Right atrium auricular region (tissue), 2 donors: Measurements from ENCODE around the gene SLC4A5. TPM values are rescaled to one million over a fixed set of nuclear protein-coding genes. Genes with fewer than 3 reads are reported as not detected.
"Not testable (repeated sequence)": the region's sequence is repeated elsewhere in the genome, so short reads cannot be mapped to it uniquely, and the experiment has no call there.

Experiments used
- DNase-seq: peaks from one replicate; pipeline ENCODE4 v3.0.0-alpha.2; 2019; ENCODE audit warnings: low spot score
- H3K27ac ChIP-seq, 2 donors: fragments of 200-600 bp; sonication (generic); 1 replicate in 1 of 2; 2 replicates in 1 of 2; pipeline ENCODE4 v1.5.1; 2016 to 2019
- H3K27me3 ChIP-seq, 2 donors: fragments of 200-600 bp; sonication (generic); one replicate each; pipeline versions ENCODE4 v1.5.1 to v1.6.0; 2017 to 2019
- H3K36me3 ChIP-seq: fragments of 200-600 bp; sonication (generic); one replicate; pipeline ENCODE4 v1.5.1; 2016
- H3K4me1 ChIP-seq, 2 donors: fragments of 200-600 bp; sonication (generic); one replicate each; pipeline versions ENCODE4 v1.5.1 to v1.6.0; 2017 to 2019
- H3K4me3 ChIP-seq, 2 donors: fragments of 200-600 bp; sonication (generic); 1 replicate in 1 of 2; 2 replicates in 1 of 2; pipeline ENCODE4 v1.5.1; 2017 to 2019; ENCODE audit warnings: mild to moderate bottlenecking in 1 of 2, moderate library complexity in 1 of 2
- H3K9me3 ChIP-seq, 2 donors: fragments of 200-600 bp; sonication (generic); one replicate each; pipeline ENCODE4 v1.5.1; 2019
- total RNA-seq, 2 donors: library from RNA; depleted of rRNA; stranded (reverse); fragments of >200 nt; gene quantifications; one replicate each; pipeline ENCODE4 v1.1.0, GENCODE V29; 2016
- TF ChIP-seq, protein P1 (sequence below), 2 donors: fragments of 200-600 bp; sonication (generic); IDR thresholded peaks; one replicate each; pipeline ENCODE4 v1.5.1; 2019; ENCODE audit warnings: antibody characterized with exemption in 2 of 2

Gene SLC4A5
- total RNA-seq, 2 donors from 2014 or later, result 0.28 to 1.3 TPM

- TF ChIP-seq, protein P1, sequence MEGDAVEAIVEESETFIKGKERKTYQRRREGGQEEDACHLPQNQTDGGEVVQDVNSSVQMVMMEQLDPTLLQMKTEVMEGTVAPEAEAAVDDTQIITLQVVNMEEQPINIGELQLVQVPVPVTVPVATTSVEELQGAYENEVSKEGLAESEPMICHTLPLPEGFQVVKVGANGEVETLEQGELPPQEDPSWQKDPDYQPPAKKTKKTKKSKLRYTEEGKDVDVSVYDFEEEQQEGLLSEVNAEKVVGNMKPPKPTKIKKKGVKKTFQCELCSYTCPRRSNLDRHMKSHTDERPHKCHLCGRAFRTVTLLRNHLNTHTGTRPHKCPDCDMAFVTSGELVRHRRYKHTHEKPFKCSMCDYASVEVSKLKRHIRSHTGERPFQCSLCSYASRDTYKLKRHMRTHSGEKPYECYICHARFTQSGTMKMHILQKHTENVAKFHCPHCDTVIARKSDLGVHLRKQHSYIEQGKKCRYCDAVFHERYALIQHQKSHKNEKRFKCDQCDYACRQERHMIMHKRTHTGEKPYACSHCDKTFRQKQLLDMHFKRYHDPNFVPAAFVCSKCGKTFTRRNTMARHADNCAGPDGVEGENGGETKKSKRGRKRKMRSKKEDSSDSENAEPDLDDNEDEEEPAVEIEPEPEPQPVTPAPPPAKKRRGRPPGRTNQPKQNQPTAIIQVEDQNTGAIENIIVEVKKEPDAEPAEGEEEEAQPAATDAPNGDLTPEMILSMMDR (IDR thresholded peaks at IDR 0.05), result no peak
- H3K4me1 ChIP-seq, result no peaks in the 10 kb centered on the region
These were observed 4.5 kb upstream of the SLC4A5 start for GRCh38 chr2:74347742-74348141.

DNA sequence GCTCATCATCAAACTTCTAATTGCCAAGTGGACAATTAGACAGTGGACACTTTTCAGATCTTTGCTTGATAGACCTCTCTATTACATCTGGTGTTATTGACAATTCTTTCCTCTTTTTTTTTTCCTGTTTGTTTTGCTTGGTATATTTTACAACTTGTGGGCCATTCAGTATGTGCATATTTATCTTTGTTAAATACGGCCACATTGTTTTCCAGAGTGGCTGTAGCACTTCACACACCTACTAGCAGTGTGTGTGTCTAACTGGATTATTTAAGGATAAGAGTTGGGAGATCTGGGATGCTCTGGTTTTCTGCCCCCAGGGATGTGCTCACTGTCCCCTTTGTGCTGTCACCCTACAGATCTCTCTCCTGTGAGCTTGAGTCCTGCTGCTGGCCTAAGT, 4.1 kb upstream of the SLC4A5 start:
- H3K4me3 ChIP-seq, result no peak overlapping the region
- no peak for DNase-seq
- H3K27me3 ChIP-seq, result no peaks in the 10 kb centered on the region
- TF ChIP-seq, protein P1 (IDR thresholded peaks at IDR 0.05), result no peak
- no peaks in the 10 kb centered on the region for H3K36me3 ChIP-seq
- H3K27ac ChIP-seq, result no peak overlapping the region
- no peaks in the 10 kb centered on the region for H3K4me1 ChIP-seq
- no peaks in the 10 kb centered on the region for H3K9me3 ChIP-seq

More at GRCh38 chr2:74347742-74348141, 4.5 kb upstream of the SLC4A5 start:
- Histone ChIP-seq H3K36me3 (no peaks in the 10 kb centered on the region), H3K9me3 (no peaks in the 10 kb centered on the region), H3K4me3 (no peak overlapping the region), H3K27me3 (no peaks in the 10 kb centered on the region), H3K27ac (no peak overlapping the region)
- no peak for DNase-seq

DNA sequence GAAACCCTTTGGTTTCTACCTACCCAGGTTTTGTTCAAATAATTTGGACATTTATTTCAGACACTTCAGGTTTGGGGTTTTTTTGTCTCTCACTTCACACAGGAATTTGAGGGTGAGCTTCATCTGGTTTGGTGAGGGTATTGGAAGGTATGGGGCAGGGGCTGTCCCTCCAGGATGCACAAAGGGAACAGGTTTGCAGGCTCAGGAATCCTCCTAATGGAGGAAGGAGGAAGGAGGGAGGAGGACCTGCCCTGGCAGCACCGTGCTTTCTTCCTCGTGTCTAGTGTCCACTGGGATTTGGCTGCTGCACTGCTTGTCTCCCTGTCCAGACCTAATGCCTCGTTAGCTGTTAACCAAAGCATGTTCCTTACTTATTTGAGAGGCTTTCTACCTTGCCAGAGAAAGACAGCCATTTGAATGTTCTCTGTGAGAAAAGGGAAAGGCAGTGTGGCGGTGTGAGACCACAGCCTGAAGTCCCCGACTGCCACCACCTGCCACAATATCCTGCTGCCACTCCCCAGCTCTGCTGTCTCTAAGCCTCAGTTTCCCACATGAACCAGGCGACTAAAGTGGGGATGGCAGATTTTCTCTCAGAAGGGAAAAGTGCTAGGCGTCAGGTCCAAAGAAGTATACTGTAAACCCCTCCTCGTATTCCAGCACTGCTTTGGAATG, 2.2 kb upstream of the SLC4A5 start:
- no peaks in the 10 kb centered on the region for H3K36me3 ChIP-seq
- no peaks in the 10 kb centered on the region for H3K9me3 ChIP-seq
- TF ChIP-seq, protein P1 (IDR thresholded peaks at IDR 0.05), result no peak
- no peak overlapping the region for H3K4me3 ChIP-seq
- H3K27me3 ChIP-seq, result no peaks in the 10 kb centered on the region
- no peak overlapping the region for H3K27ac ChIP-seq
- H3K4me1 ChIP-seq, result no peaks in the 10 kb centered on the region
- no peak for DNase-seq

DNA sequence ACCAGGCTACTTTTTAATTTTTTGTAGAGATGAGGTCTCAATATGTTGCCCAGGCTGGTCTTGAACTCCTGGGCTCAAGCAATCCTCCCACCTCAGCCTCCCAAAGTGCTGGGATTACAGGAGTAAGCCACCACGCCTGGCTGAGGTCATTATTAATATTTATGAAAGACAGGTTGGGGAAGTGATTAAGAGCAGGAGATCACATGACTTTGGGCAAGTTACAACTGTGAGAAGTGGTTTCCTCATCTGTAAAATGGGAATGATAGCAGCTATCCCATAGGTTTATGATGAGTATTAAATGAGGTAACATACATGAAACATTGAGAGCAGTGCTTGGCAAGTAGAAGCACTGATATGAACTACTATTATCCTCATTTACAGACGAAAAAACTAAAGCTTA, 7.0 kb downstream of the SLC4A5 start:
- not testable (repeated sequence) for H3K4me1 ChIP-seq, H3K9me3 ChIP-seq, DNase-seq, H3K36me3 ChIP-seq, H3K27ac ChIP-seq, H3K4me3 ChIP-seq, H3K27me3 ChIP-seq

GRCh38 chr2:74334931-74335333, 8.3 kb downstream of the SLC4A5 start:
- TF ChIP-seq, protein P1 (IDR thresholded peaks at IDR 0.05), result peak; percentile 91 to 94
- peaks cover 12% of the 10 kb centered on the region for H3K36me3 ChIP-seq
- no peak overlapping the region for H3K4me3 ChIP-seq
- no peak overlapping the region for H3K27ac ChIP-seq
- no peaks in the 10 kb centered on the region for H3K4me1 ChIP-seq
- H3K9me3 ChIP-seq, result no peaks in the 10 kb centered on the region
- H3K27me3 ChIP-seq, result no peaks in the 10 kb centered on the region
- peak; percentile 78 for DNase-seq

GRCh38 chr2:74333896-74334586, 9.2 kb downstream of the SLC4A5 start:
- DNase-seq, result no peak

More at GRCh38 chr2:74333896-74334586, 9.2 kb downstream of the SLC4A5 start:
- Histone ChIP-seq H3K4me3 (no peak overlapping the region), H3K36me3 (peaks cover 15% of the 10 kb centered on the region), H3K4me1 (no peaks in the 10 kb centered on the region), H3K27ac (no peak overlapping the region), H3K9me3 (no peaks in the 10 kb centered on the region), H3K27me3 (no peaks in the 10 kb centered on the region)
- TF ChIP-seq, protein P1 (IDR thresholded peaks at IDR 0.05), result no peak
